ENCODE measurements around the gene OR2T4.

OR2T4 gene

DNA sequence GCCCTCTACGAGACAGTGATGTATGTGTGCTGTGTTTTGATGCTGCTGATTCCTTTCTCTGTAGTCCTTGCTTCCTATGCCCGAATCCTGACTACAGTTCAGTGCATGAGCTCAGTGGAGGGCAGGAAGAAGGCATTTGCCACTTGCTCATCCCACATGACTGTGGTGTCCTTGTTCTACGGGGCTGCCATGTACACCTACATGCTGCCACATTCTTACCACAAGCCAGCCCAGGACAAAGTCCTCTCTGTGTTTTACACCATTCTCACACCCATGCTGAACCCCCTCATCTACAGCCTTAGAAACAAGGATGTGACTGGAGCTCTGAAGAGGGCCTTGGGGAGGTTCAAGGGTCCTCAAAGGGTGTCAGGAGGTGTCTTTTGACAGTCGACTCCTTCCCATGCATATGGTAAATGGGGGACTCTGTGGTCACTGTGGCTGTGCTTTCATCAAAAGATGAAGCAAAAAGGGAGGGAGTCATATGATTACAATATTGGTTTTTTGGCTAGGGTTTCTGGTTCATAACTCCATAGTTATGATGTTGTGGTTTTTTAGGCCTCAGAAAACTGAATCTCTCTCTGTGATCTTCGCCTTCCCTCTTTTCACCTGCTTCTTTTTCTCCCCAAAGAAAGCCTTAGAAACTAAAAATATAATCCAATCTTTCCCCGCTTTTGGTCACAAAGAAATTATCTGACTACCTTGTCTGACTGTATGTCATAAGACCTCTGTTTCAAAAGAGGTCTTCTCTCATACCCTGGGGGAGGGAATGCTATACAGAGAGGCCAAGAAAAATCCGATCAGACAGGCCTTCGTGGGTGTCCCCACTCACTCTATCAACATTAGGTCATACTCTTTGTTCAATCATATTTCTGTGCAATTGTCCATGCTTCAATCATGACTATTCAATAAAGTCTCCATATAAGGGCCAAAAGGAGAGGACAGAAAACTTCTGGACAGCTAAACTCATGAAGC lies 45.5 kb downstream of the OR2T4 start:
- no peak overlapping the region for H3K27ac ChIP-seq
- no peak for DNase-seq
- intact Hi-C loops (cut with DNase I; ENCODE audit: low total_unique reads), result no loop called here
- H3K9me3 ChIP-seq, result peaks cover 0 to 10% (median 5%) of the 10 kb centered on the region in 3 donors
- no peaks in the 10 kb centered on the region for H3K4me1 ChIP-seq
- TF ChIP-seq, protein P1, sequence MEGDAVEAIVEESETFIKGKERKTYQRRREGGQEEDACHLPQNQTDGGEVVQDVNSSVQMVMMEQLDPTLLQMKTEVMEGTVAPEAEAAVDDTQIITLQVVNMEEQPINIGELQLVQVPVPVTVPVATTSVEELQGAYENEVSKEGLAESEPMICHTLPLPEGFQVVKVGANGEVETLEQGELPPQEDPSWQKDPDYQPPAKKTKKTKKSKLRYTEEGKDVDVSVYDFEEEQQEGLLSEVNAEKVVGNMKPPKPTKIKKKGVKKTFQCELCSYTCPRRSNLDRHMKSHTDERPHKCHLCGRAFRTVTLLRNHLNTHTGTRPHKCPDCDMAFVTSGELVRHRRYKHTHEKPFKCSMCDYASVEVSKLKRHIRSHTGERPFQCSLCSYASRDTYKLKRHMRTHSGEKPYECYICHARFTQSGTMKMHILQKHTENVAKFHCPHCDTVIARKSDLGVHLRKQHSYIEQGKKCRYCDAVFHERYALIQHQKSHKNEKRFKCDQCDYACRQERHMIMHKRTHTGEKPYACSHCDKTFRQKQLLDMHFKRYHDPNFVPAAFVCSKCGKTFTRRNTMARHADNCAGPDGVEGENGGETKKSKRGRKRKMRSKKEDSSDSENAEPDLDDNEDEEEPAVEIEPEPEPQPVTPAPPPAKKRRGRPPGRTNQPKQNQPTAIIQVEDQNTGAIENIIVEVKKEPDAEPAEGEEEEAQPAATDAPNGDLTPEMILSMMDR (IDR thresholded peaks at IDR 0.05), result no peak
- H3K4me3 ChIP-seq, result no peak overlapping the region
- H3K27me3 ChIP-seq, result no peaks in the 10 kb centered on the region
- H3K36me3 ChIP-seq, result no peaks in the 10 kb centered on the region

All from tibial artery (tissue), 4 donors.